RCC 7860 (cell line): ENCODE data around the gene CCL11.

Source experiments
- DNase-seq: peaks from one replicate; pipeline ENCODE4 v3.0.0-alpha.2; 2015; ENCODE audit warnings: low spot score
- FAIRE-seq: peaks from 2 replicates; lab custom pipeline; 2012; peaks lifted over from hg19 to GRCh38; lab: Jason Lieb, UNC

The CCL11 gene

DNA sequence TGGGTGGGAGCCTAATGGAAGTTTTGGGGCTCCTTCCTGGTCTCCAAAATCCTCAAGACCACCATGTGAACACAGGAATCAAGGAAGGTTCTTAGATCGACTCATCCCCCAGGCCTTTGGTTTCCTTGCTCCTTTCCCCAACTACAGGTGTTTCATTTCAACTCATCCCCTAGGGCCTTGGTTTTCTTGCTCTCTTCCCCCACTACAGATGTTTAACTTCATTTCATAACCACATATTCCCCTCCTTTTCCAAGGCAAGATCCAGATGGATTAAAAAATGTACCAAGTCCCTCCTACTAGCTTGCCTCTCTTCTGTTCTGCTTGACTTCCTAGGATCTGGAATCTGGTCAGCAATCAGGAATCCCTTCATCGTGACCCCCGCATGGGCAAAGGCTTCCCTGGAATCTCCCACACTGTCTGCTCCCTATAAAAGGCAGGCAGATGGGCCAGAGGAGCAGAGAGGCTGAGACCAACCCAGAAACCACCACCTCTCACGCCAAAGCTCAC lies at the start of gene CCL11:
Gene CCL11, plus strand, starts transcription at position 457 of the 507 bp plus-strand sequence. CDS start 67 bp downstream, outside the sequence.
- DNase-seq, result no peak
- no peak for FAIRE-seq

GRCh38 chr17:34236281-34236892 lies 49.2 kb upstream of the CCL11 start:
- FAIRE-seq, result no peak
- no peak for DNase-seq

DNA sequence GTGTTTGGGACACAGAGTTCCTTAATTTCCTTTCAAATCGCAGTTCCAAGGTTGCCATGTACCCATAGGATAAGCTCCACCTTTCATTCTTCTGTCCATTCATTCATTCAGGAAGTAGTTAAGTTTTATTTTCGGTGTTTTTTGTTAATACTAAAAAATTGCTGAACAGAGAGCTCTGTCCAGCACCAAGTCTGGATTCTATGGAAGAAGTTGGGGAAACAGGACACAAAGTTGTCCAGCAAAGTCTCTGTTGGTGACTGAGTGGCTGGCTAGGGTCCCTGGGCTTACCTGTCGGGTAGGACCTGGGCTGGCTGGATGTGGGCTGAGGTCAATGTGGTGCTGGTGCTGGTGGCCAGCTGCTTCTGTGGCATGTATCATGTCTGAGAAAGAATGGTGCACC lies 48.1 kb upstream of the CCL11 start:
- no peak for DNase-seq
- no peak for FAIRE-seq

DNA sequence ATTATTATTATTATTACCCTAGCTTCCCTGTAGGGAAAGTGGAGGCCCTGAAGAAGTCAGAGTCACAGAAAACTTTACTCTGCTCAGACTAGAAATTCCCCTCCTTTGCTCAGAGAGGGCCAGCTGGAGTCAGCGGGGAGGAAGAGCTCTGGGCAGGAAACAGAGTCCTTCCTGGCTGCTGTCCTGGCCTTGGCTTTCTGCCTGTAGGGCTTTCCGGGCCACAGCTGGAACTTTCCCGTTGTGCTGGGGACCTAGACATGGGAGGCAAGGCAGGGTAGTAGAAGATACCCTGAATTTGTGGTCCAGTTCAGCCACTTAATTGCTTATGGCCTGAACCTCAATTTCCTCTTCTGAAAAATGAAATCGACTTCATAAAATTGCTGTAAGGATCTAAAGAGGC lies 44.5 kb upstream of the CCL11 start:
- DNase-seq, result no peak
- FAIRE-seq, result no peak

DNA sequence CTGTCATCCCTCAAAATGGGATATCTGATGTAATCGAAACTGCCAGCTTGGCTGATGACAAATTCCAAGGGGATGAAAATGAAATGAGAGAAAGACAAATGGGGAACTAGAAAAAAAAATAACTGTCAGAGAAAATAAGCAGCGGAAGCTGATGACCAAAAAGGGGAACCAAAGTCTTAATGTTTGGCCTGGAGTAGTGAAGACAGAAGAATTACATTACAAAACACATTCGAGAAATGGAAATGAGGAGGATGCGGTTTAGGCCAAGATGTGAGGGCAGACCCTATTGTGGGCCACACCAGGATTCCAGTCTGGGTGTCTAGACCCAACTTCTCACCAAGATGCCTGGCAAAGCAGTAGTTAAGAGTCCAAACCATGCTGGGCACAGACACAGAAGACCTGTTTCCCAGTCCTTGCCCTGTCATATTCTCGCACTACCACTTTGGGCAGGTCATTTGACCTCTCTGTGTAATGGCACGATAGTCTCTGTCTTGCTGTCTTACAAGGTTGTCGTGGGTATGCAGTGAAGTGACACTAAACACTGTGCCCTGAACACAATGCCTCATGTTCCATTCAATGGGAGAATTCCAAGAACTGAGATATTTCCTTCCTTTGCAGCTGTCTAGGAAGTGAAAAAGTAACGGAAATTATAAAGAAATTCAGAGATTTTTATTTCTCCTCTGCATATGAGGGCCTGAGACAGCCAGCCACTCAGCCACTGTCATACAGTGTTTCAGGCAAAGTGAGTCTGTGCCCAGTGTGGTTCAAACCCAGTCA lies 42.8 kb upstream of the CCL11 start:
- no peak for FAIRE-seq
- DNase-seq, result no peak

DNA sequence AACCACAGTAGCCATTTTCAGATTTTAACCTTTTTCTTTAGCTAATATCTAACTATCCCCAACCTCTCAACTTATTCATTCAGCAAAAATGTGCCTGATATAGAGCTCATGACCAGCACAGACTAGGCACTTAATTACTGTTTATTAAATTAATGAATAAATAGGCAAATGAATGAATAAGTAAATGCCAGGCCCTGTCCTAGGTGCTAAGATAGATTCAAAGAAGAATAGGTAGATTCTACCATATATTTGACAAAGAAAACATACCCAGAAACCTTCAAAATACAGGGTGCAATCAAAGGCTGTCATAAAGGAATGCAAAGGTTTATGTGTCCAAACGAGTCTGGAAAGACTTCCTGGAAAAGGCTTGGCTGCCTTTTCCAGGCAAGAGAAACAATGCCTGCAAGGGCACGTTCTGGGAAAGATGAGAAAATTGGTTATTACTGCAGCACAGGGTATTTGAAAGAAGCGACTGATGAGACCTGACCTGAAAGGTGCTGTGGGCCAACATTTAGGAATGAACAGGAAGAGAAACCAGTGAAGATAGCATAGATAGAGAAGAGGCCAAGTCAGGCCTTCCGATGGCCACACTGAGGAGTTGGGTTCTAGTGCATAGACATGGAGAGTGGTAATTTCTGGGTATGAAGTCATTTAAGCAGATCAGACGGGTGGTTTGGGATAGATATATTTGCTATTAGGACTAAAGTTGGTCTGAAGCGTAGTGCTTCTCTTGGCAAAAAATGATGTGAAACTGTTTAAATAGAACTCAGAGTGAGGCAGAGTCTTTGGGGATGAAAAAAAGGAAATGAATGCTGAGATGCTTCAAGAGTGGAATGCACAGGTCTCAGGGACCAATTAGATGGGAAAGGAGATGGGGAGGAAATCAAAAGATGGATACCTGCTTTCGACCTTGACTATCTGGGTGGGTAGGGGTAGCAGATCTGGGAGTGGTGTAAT lies 41.9 kb upstream of the CCL11 start:
- no peak for FAIRE-seq
- DNase-seq, result no peak

DNA sequence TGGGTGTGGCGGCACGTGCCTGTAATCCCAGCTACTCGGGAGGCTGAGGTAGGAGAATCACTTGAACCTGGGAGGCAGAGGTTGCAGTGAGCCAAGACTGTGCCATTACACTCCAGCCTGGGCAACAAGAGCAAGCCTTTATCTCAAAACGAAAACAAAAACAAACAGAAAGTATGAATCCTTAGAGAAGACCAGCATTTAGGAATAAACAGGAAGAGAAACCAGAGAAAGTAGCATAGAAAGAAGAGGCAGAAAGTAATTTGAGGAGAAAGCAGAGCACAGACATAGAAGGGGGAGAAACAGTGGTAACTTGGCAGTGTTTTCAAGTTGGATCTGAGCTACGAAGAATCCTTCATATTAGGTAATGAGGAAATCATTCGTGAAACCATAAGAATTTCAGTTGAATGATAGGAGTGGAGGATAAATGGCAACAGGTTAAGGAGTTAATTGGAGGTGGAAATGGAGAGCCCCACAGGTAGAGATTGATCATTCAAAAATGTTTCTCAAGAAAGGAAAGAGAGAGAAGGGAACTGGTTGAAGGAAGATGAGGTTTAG lies 40.1 kb upstream of the CCL11 start:
- DNase-seq (no peak), FAIRE-seq (no peak)

DNA sequence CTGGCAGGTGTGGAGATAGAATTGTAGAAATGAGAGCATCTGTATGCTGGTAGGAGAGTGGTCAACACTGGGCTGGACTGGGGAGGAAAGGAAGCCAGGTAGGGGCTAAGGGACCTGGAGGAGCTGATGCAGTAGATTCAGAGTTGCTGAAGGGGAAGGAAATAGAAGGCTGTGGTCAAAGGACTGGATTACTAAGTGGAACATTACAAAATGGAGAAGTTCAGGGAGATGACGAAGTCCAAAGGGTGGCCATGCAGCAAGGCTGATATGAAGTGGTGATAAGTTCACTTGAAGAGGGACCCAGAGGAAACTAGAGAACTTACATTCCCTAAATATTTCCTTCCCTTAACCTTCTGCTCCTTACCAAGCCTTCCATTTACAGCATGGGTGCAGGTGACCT lies 39.1 kb upstream of the CCL11 start:
- no peak for DNase-seq
- FAIRE-seq, result no peak

GRCh38 chr17:34246881-34247280 lies 38.7 kb upstream of the CCL11 start:
- DNase-seq (no peak), FAIRE-seq (peak; percentile 2)

DNA sequence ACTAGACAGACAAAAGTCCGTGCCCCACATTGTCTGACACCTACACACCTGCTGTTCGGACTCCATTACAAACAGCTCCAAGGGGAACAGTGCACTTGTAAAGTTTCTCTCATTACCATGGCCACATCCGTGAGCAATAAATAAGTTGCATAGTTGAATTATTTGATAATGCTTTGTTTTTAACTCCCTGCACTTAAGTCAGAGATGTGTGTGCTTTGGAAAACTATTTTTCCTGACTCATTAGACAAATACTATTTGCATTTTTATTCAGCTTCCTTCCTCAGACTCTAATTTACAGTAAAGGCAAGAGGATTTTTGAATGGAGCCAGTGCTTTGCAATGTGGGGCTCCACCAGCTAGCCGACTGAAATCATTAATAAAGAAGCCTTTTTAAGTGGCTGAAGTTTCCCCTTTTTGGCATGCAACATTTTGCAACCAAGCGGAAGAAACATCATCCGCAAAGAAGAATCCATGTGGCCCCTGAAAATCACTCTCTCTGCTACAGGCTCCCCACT lies 37.0 kb upstream of the CCL11 start:
- DNase-seq (peak; percentile 50), FAIRE-seq (no peak)

DNA sequence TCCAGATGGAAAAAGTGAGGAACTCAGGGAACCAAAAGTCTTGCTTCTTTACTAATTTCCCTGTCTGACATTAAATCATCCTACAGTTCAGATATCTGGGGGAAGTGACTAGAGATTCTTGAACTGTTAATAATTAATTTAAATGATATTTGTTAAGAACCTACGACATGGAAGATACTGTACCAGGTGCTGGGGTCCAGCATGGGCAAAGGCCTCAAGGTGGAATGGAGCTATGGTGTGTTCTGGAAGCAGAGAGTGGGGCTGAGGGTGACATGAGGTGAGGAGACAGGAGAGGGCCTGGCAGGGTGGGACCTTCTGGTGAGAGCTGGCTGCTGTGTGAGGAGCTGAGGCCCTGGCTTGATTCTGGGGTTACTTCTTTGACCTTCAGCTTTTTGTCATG lies 36.5 kb upstream of the CCL11 start:
- no peak for DNase-seq
- FAIRE-seq, result no peak

- FAIRE-seq, result no peak
Measured at GRCh38 chr17:34249478-34249877, 36.1 kb upstream of the CCL11 start.

GRCh38 chr17:34251186-34251585 lies 34.4 kb upstream of the CCL11 start:
- FAIRE-seq, result no peak
- DNase-seq, result no peak

More at GRCh38 chr17:34249478-34249877, 36.1 kb upstream of the CCL11 start:
- no peak for DNase-seq

DNA sequence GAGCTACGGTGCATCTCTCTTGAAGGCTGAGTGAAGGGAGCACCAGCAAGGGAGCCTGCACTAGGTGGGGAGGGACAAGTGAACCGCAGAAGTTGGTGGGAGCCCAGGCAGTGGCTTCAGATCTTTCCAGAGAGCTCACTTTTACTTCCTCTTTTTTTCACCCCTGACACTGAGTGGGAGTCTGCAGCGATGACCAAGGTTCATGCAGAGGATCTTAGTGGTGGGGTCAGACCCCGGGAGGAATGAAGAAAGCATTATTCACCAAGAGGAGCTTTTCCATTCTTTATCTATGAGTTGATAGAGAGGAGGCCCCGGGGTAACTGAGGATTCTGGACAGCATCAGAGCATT lies 33.5 kb upstream of the CCL11 start:
- DNase-seq, result peak; percentile 80

GRCh38 chr17:34252444-34253138 lies 33.0 kb upstream of the CCL11 start:
- FAIRE-seq (peak; percentile 95), DNase-seq (peak; percentile 95)

More for the DNA sequence above, 33.5 kb upstream of the CCL11 start:
- FAIRE-seq, result no peak

DNA sequence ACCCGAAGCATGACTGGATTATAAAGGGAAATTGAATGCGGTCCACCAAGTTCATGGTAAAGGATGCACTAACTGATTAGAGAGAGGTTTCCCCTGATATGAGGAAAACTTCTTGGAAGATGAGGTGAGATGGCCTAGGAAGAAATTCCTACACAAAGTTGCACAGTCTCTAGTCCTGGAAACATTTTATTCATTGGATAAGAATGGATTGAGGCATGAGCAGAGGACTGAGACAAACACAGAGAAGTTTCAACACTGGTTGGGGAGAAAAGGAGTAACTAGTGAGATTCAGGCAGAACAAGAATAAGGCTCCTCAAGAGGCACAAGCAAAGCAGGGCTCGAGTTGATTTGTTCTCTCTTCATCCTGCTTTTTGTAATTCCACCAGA lies 32.4 kb upstream of the CCL11 start:
- no peak for FAIRE-seq
- no peak for DNase-seq

DNA sequence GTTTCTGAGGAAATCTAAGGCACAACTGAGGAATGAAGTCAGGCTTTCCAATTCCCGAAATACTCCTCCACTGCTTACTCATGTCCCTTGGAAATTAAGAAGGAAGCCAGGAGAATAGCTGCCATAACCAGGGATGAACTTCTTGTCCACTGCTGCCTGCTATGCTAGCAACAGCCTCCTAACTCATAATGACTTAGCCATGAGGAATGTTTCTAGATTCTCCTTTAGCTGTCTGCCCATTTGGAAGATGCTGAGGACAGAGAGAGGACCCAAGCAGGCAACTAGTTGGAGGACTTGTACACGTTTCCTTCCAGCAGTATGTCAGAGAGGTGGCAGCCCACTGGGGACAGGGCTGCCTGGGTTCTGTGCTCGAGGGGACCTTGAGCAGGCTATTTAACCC lies 31.4 kb upstream of the CCL11 start:
- FAIRE-seq (peak; percentile 22), DNase-seq (peak; percentile 74)

DNA sequence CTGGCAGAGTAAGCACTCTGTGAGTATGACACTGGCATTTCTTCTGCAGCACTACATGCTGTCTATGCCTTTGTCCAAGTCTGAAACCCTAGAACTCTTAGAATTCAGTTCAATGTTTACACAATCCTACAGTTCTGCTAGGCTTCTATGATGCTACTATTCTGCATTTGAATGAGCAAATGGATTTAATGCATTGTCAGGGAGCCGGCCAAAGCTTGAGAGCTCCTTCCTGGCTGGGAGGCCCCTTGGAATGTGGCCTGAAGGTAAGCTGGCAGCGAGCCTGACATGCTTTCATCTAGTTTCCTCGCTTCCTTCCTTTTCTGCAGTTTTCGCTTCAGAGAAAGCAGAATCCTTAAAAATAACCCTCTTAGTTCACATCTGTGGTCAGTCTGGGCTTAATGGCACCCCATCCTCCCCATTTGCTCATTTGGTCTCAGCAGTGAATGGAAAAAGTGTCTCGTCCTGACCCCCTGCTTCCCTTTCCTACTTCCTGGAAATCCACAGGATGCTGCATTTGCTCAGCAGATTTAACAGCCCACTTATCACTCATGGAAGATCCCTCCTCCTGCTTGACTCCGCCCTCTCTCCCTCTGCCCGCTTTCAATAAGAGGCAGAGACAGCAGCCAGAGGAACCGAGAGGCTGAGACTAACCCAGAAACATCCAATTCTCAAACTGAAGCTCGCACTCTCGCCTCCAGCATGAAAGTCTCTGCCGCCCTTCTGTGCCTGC lies 30.7 kb upstream of the CCL11 start, which contains the start of gene CCL2:
Gene CCL2, plus strand, starts transcription at position 635 of the 730 bp plus-strand sequence. Its CDS starts 65 bp downstream, at position 700.
- peak; percentile 8 for FAIRE-seq
- DNase-seq, result peak; percentile 46

GRCh38 chr17:34255381-34255732 lies 30.2 kb upstream of the CCL11 start:
- FAIRE-seq (no peak), DNase-seq (no peak)
